GM12873 (cell line): Measurements from ENCODE around the gene ADPRHL1.

Source experiments
- CTCF ChIP-seq: IDR thresholded peaks from 2 replicates; pipeline ENCODE4 v1.5.1; 2012; ENCODE audit warnings: low read depth, mild to moderate bottlenecking, moderate library complexity, low read length, control low read depth; ENCODE audit not compliant: insufficient read depth; ENCODE audit errors: missing control alignments

The ADPRHL1 gene

DNA sequence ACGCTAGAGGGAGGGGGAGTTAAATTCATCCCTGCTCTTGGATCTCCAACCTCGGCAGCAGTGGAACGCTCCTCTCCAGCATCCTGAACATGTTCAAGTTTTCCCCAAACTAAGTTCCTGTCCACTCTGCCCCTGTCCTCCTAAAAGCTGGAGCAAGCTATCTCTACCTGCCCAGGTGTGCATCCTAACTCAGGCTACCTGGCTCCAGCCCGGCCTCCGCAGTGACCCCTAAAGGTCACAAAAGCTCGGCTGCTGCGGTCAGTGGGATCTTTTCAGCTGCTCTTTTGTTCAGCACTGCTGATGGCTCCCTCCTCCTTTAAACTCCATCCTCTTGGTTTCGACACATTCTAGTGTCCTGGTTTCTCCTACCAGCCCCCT, 35.9 kb upstream of the ADPRHL1 start:
- TF ChIP-seq CTCF: no peak

- no peak for TF ChIP-seq CTCF
These were observed 35.0 kb upstream of the ADPRHL1 start for GRCh38 chr13:113488283-113488682.

GRCh38 chr13:113486698-113487097, 33.4 kb upstream of the ADPRHL1 start:
- TF ChIP-seq CTCF: no peak

DNA sequence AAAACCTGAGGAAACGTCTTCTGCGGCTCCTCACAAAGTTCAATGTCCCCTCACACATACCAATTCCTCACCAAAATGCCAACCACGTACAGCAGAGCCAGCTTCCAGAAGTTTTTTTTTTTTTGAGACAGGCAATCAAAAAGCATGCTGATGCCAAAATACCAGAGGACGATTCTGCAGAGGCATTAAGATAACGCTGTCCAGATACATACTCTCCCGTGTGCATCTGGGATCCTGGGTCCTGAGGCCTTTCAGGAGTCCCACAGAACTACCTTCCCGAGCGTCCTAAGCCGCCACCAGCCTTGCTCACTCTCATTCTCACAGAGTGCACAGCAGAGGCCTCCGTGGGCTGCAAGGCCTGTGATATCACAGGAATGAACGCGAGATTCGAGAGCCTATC, 32.3 kb upstream of the ADPRHL1 start:
- no peak for TF ChIP-seq CTCF

DNA sequence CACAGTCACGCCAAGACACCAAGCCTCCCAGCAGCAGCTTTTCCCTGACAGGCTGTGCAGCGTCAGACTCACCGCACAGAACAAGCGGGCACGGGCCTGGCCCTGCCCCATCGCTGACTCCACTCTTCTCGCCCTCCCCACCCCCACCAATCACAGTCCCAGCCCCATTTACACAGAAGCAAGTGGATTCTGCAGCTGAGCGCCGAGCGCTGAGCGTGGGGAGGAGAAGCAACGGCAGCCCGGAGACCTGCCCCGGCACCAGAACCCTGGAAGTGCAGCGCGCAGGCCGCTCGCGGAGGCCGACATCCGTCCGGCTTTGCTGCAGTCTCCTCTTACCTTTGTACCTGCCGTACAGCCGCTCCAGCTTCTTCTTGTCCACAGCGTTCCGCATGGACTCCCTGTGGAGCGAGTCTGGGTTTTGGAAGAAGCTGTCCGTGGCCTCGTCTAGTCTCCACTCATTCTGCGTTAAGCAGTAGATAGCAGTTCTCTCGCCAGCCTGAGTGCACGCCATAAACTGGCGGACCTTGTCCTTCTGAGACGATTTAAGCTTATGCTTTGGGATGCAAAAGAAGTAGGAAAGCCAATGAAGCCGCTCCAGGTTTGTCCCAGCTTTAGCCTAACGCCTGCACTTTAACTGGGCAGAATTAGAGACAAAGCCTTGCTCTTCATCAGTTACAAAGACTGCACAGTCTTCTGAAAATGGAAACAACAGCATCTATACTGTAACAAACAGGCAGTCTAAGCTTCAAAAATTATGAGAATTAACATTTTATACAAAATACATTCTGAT, 30.4 kb upstream of the ADPRHL1 start:
- no peak for TF ChIP-seq CTCF

DNA sequence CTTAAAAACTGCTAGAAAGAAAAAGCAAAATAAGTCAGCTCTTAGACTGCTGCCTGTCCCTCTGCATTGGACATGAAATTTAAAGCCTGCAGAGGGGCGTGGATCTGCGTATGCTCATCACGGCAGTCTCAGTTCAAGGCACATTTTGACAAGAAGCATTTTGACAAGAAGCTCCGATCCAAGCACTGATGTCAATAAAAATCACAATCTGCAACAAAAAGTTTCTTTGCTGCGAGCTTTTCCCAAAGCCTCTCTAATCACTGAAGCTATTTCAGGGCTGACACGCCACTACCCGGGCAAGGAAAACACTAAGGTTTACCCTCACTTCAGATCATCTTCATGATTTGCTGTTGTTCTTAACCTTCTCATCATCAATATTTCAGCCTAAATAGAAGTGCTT, 29.8 kb upstream of the ADPRHL1 start:
- no peak for TF ChIP-seq CTCF

GRCh38 chr13:113479179-113479578, 25.9 kb upstream of the ADPRHL1 start:
- no peak for TF ChIP-seq CTCF
